ENCODE data around the gene METTL2A. TPM values are rescaled to one million over a fixed set of nuclear protein-coding genes. Genes with fewer than 3 reads are reported as not detected.
A peak's percentile ranks its signal among the peaks of the same experiment; 100 is the strongest.
"Not testable (repeated sequence)": the region's sequence is repeated elsewhere in the genome, so short reads cannot be mapped to it uniquely, and the experiment has no call there.

Gene METTL2A
- total RNA-seq, 1 donor from 2014 or later, result 29.4 TPM

DNA sequence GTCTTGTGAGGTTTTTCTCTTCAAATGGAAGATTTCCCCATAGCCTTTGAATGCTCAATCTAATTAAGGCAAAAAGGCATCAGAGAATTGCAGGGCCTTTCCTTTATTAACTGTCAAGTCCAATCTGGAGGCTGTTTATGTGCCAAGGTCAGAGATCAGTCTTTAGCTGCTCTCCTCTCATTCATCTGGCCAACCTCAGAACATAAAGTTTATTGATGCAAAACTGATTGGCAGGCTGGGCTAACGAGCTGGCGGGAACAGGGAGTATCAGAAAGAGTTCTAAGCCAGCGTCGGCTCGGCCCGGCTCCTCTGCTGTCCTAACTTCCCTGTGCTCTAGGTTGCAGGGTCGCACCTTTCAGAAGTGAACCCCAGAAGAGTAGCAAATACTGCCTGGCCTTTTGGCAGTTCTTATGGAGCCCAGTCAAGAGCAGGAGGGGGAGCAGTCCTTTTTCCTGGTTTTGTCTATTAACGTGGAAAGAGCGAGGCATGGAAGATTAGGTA, 47.7 kb downstream of the METTL2A start:
- DNase-seq (ENCODE audit: low spot score), result not testable (repeated sequence)

GRCh38 chr17:62473030-62473982, 49.6 kb downstream of the METTL2A start:
- not testable (repeated sequence) for DNase-seq (ENCODE audit: low spot score)

GRCh38 chr17:62477111-62477510, 53.4 kb downstream of the METTL2A start:
- DNase-seq (ENCODE audit: low spot score), result not testable (repeated sequence)

DNA sequence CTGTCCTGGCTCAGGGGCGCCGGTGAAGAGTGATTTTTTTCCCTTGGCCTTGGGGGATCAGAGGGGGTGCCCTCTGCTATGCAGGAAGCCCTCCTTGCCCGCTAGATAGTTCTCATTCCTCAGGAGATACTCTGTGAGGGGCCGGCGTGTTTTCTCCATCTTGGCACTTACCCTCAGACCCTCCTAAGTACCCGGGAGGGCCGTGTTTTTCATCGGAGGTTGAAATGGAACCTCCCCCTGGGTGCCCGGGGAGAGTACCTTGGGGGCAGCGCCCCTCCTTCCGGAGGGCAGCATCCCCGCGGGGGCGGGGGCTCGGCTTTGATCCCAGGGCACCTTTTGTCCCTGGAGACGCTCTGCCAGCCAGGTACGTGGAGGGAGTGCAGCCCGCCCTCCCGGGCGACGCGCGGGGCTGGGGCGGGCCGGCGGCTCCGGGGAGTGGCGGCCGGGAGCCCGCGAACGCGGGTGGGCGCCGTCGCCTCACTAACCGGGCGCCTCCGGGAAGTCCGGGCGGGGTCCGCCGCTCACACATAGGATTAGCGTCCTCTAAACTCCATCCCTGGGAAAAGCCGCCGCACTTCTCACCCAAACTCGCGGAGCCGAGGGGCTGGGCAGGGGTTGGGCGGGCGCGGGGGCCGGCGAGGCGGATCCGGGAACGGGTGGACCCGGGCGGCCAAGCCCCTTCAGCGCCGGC, 54.2 kb downstream of the METTL2A start:
- peak; percentile 22 for DNase-seq (ENCODE audit: low spot score)

- DNase-seq (ENCODE audit: low spot score), result peak; percentile 79
Observed at GRCh38 chr17:62478424-62478879, 54.8 kb downstream of the METTL2A start, which contains the start of gene TLK2. TSS of gene TLK2 (plus strand) at chr17:62478825. CDS start at chr17:62481126, 2,301 bp downstream.

GRCh38 chr17:62478880-62479638, 55.4 kb downstream of the METTL2A start:
- peak; percentile 32 for DNase-seq (ENCODE audit: low spot score)

DNA sequence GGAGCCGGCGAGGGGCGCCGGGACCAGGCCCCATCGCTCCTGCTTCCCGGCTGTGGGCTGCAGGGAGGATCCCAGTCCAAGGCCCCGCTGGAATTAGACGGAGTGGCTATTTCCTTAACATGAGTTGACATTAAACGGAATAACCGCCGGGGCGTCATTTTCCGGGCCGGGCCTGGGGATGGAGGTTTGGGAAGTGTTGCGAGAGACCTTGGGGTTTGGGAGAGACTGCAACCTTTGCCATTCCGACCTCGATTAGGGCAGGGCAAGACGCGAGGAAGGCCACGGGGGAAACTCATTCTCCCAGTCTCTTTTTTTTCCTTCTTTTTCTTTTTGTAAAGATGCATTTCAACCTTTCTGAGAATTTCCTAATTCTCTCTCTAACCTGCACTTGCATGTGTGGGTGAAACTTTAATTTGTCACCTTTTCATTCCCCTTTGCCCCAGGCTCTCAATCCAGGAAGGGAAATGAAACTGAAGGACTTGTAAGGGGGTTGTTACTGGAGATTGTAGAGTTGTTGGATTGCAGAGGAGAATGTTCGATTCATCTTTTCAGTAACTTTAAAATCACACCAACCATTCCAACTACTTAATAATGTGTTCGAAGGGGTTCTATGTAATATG, 56.1 kb downstream of the METTL2A start:
- peak; percentile 28 for DNase-seq (ENCODE audit: low spot score)

DNA sequence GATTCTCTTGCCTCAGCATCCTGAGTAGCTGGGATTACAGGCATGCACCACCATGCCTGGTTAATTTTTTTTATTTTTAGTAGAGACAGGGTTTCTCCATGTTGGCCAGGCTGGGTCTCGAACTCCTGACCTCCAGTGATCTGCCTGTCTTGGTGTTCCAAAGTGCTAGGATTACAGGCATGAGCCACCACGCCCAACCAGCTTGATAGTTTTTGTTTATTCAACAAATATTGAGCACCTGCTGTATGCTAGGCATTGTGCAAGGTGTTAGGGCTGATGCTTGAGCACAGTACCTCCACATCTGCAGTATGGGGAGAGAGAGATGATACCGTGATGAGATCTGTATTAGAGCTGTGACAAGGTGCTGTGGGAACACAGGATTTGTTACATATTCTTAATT, 58.9 kb downstream of the METTL2A start:
- not testable (repeated sequence) for DNase-seq (ENCODE audit: low spot score)

DNA sequence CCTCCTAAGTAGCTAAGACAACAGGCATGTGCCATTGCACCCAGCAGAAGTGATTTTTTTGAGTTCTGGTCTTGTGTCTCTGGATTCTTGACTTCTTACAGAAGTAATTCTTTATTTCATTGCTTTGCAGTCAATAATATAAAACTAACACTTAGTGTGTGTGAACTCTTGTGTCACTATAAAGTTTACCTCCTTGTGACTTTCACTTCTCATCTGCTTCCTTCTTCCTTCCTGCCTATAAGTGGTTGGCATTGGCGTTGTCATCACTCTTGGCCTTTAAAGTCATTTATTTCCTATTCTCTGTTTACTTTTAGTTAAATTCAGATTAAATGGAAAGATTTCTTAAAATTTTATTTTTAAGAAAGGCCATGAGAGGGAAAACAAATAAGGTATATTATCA, 67.3 kb downstream of the METTL2A start:
- DNase-seq (ENCODE audit: low spot score), result not testable (repeated sequence)

DNA sequence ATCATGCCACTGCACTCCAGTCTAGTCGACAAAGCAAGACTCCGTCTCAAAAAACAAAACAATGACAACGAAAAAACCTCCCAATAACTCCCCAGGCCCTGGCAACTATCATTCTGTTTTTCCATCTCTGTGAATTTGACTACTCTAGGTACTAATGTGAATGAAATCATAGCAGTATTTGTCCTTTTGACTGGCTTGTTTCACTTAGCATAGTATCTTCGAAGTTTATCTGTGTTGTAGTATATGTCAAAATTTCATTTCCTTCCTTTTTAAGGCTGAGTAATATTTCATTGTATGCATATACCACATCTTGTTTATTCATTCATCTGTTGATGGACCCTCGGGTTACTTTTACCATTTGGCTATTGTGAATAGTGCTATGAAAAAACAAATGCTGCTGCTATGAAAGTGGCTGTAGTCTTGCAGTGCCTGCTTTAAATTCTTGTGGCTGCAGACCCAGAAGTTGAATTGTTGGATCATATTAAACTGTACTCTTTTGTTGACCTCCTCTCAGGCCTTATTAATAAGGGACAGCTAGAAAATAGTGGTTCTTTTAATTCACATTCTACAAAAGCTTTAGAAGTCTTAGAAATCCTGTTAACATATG, 69.5 kb downstream of the METTL2A start:
- not testable (repeated sequence) for DNase-seq (ENCODE audit: low spot score)

DNA sequence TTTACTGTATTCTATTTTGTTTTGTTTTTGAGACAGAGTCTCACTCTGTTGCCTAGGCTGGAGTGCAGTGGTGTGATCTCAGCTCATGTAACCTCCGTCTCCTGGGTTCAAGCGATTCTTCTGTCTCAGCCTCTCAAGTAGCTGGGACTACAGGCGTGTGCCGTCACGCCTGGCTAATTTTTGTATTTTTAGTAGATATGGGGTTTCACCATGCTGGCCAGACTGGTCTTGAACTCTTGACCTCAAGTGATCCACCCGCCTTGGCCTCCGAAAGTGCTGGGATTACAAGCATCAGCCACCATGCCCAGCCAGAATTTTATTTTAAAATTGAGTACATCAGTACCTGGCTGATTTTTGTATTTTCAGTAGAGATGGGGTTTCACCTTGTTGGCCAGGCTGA, 70.4 kb downstream of the METTL2A start:
- DNase-seq (ENCODE audit: low spot score), result not testable (repeated sequence)

- not testable (repeated sequence) for DNase-seq (ENCODE audit: low spot score)
Observed at GRCh38 chr17:62496344-62496743, 72.6 kb downstream of the METTL2A start.

GRCh38 chr17:62498796-62499195, 75.1 kb downstream of the METTL2A start:
- not testable (repeated sequence) for DNase-seq (ENCODE audit: low spot score)

Other genes with a start within 250 kb of the METTL2A start
- gene EFCAB3, start 43.3 kb upstream of the METTL2A start, total RNA-seq (ENCODE audit: insufficient read depth, low replicate concordance), result 3.6 TPM
- 56.3 TPM for gene TLK2, start 54.9 kb downstream of the METTL2A start, total RNA-seq (ENCODE audit: insufficient read depth, low replicate concordance)
- gene MRC2, start 203.8 kb downstream of the METTL2A start, total RNA-seq (ENCODE audit: insufficient read depth, low replicate concordance), result 374 TPM

Data from umbilical cord (tissue), 2 donors.